MG63 (cell line): ENCODE results near the gene EEF1G. TPM values are rescaled to one million over a fixed set of nuclear protein-coding genes. Genes with fewer than 3 reads are reported as not detected.
A peak's percentile ranks its signal among the peaks of the same experiment; 100 is the strongest.
"Not testable (repeated sequence)": the region's sequence is repeated elsewhere in the genome, so short reads cannot be mapped to it uniquely, and the experiment has no call there.

Source experiments
- DNase-seq: peaks from one replicate; pipeline ENCODE4 v3.0.0-alpha.2; 2020
- H3K27me3 ChIP-seq: fragments of 250-450 bp; sonication (Bioruptor Pico); 2 replicates; pipeline ENCODE4 v1.5.1; 2020; ENCODE audit warnings: mild to moderate bottlenecking, moderate library complexity
- H3K36me3 ChIP-seq: fragments of 250-450 bp; sonication (Bioruptor Pico); 2 replicates; pipeline ENCODE4 v1.5.1; 2020; ENCODE audit warnings: mild to moderate bottlenecking, moderate library complexity
- H3K4me3 ChIP-seq: fragments of 250-450 bp; sonication (Bioruptor Pico); 2 replicates; pipeline ENCODE4 v1.5.1; 2020; ENCODE audit warnings: mild to moderate bottlenecking, moderate library complexity
- H3K9me3 ChIP-seq: fragments of 250-450 bp; sonication (Bioruptor Pico); 2 replicates; pipeline ENCODE4 v1.5.1; 2020; ENCODE audit warnings: mild to moderate bottlenecking, moderate library complexity
- total RNA-seq: library from RNA; depleted of rRNA; stranded (reverse); fragments of >200 nt; shearing (Covaris generic); gene quantifications from 2 replicates; pipeline ENCODE4 v1.2.3, GENCODE V29; 2014; ENCODE audit warnings: low replicate concordance; rRNA removed

EEF1G gene
- 2,571 and 3,577 TPM in 2 replicates for total RNA-seq

- Histone ChIP-seq H3K27me3 (no peaks in the 10 kb centered on the region), H3K4me3 (peak within 1 kb of the TSS; percentile 82), H3K36me3 (peaks cover 78% of the 10 kb centered on the region), H3K9me3 (no peaks in the 10 kb centered on the region)
- DNase-seq: peak; percentile 99
Measured at GRCh38 chr11:62573592-62574362, at the start of gene EEF1G. Gene EEF1G (minus strand): TSS chr11:62573891. CDS start chr11:62573842, 49 bp downstream.

GRCh38 chr11:62622476-62623089, 48.9 kb upstream of the EEF1G start:
- Histone ChIP-seq H3K4me3 (peak overlapping the region; percentile 21), H3K9me3 (no peaks in the 10 kb centered on the region), H3K27me3 (no peaks in the 10 kb centered on the region), H3K36me3 (peaks cover 40% of the 10 kb centered on the region)
- DNase-seq: no peak

GRCh38 chr11:62621567-62622470, 48.1 kb upstream of the EEF1G start, which contains the start of gene B3GAT3:
Gene B3GAT3 (minus strand): TSS chr11:62621986. CDS start chr11:62621947, 39 bp downstream.
- no peaks in the 10 kb centered on the region for H3K9me3 ChIP-seq
- DNase-seq: peak; percentile 99
- H3K36me3 ChIP-seq: peaks cover 38% of the 10 kb centered on the region
- H3K27me3 ChIP-seq: no peaks in the 10 kb centered on the region
- H3K4me3 ChIP-seq: peak within 1 kb of the TSS; percentile 73

GRCh38 chr11:62621027-62621566, 47.4 kb upstream of the EEF1G start:
- H3K36me3 ChIP-seq: peaks cover 32% of the 10 kb centered on the region
- peak overlapping the region; percentile 73 for H3K4me3 ChIP-seq
- no peak for DNase-seq
- no peaks in the 10 kb centered on the region for H3K27me3 ChIP-seq
- H3K9me3 ChIP-seq: no peaks in the 10 kb centered on the region

GRCh38 chr11:62616957-62617356, 43.3 kb upstream of the EEF1G start:
- H3K9me3 ChIP-seq, H3K4me3 ChIP-seq, H3K27me3 ChIP-seq, DNase-seq: not testable (repeated sequence)
- peaks cover 29% of the 10 kb centered on the region for H3K36me3 ChIP-seq

- peaks cover 32% of the 10 kb centered on the region for H3K36me3 ChIP-seq
- no peak overlapping the region for H3K4me3 ChIP-seq
- no peak for DNase-seq
- no peaks in the 10 kb centered on the region for H3K27me3 ChIP-seq
- no peaks in the 10 kb centered on the region for H3K9me3 ChIP-seq
Measured at GRCh38 chr11:62615521-62615920, 41.8 kb upstream of the EEF1G start.

- H3K36me3 ChIP-seq: peaks cover 36% of the 10 kb centered on the region
- no peak overlapping the region for H3K4me3 ChIP-seq
- no peaks in the 10 kb centered on the region for H3K27me3 ChIP-seq
- no peaks in the 10 kb centered on the region for H3K9me3 ChIP-seq
- peak; percentile 27 for DNase-seq
Measured at GRCh38 chr11:62614275-62614674, 40.6 kb upstream of the EEF1G start.

- H3K4me3 ChIP-seq: no peak overlapping the region; the same call in 1 of the 2 replicates
- H3K9me3 ChIP-seq: no peaks in the 10 kb centered on the region
- no peaks in the 10 kb centered on the region for H3K27me3 ChIP-seq
- DNase-seq: no peak
- peaks cover 36% of the 10 kb centered on the region for H3K36me3 ChIP-seq
Measured at GRCh38 chr11:62613291-62613778, 39.6 kb upstream of the EEF1G start.

GRCh38 chr11:62612366-62613290, 38.9 kb upstream of the EEF1G start, which contains the start of the genes EML3 and ROM1:
Gene EML3 (minus strand): TSS chr11:62612775. CDS start chr11:62612457, 318 bp downstream.
Gene ROM1 (plus strand): TSS chr11:62613257. CDS start chr11:62613282, 25 bp downstream.
- no peaks in the 10 kb centered on the region for H3K9me3 ChIP-seq
- H3K27me3 ChIP-seq: no peaks in the 10 kb centered on the region
- peaks cover 38% of the 10 kb centered on the region for H3K36me3 ChIP-seq
- peak; percentile 96 for DNase-seq
- H3K4me3 ChIP-seq: peak within 1 kb of the TSS; percentile 77

- no peaks in the 10 kb centered on the region for H3K9me3 ChIP-seq
- H3K36me3 ChIP-seq: peaks cover 36% of the 10 kb centered on the region
- DNase-seq: peak; percentile 81
- peak overlapping the region; percentile 77 for H3K4me3 ChIP-seq
- no peaks in the 10 kb centered on the region for H3K27me3 ChIP-seq
Measured at GRCh38 chr11:62611705-62612365, 38.1 kb upstream of the EEF1G start.

GRCh38 chr11:62610814-62611704, 37.4 kb upstream of the EEF1G start:
- Histone ChIP-seq H3K27me3 (no peaks in the 10 kb centered on the region), H3K9me3 (no peaks in the 10 kb centered on the region), H3K4me3 (peak overlapping the region; percentile 77), H3K36me3 (peaks cover 35% of the 10 kb centered on the region)
- DNase-seq: no peak

GRCh38 chr11:62610403-62610802, 36.7 kb upstream of the EEF1G start:
- no peaks in the 10 kb centered on the region for H3K9me3 ChIP-seq
- DNase-seq: no peak
- no peak overlapping the region for H3K4me3 ChIP-seq
- peaks cover 29% of the 10 kb centered on the region for H3K36me3 ChIP-seq
- no peaks in the 10 kb centered on the region for H3K27me3 ChIP-seq

- H3K9me3 ChIP-seq: no peaks in the 10 kb centered on the region
- H3K36me3 ChIP-seq: peaks cover 28% of the 10 kb centered on the region
- no peak overlapping the region for H3K4me3 ChIP-seq
- no peaks in the 10 kb centered on the region for H3K27me3 ChIP-seq
- no peak for DNase-seq
Measured at GRCh38 chr11:62608776-62609175, 35.1 kb upstream of the EEF1G start.

GRCh38 chr11:62607714-62608113, 34.0 kb upstream of the EEF1G start:
- H3K36me3 ChIP-seq: peaks cover 30% of the 10 kb centered on the region
- DNase-seq: no peak

More at GRCh38 chr11:62607714-62608113, 34.0 kb upstream of the EEF1G start:
- Histone ChIP-seq H3K27me3 (no peaks in the 10 kb centered on the region), H3K4me3 (no peak overlapping the region), H3K9me3 (no peaks in the 10 kb centered on the region)
